ENCODE measurements around the gene LRPPRC.

GRCh38 chr2:43840965-43841364, 154.8 kb downstream of the LRPPRC start:
- TF ChIP-seq TAF1 (IDR thresholded peaks at IDR 0.05; ENCODE audit: borderline replicate concordance, low read depth, low read length) (no peak), USF2 (IDR thresholded peaks at IDR 0.05; ENCODE audit: borderline replicate concordance, low read depth, low read length) (no peak)

Data from SK-N-SH (cell line).